HFFc6 (cell line): ENCODE measurements around the gene PID1. TPM values are rescaled to one million over a fixed set of nuclear protein-coding genes. Genes with fewer than 3 reads are reported as not detected.

Source experiments
- DNase-seq: peaks from one replicate; pipeline ENCODE4 v3.0.0-alpha.2; 2018
- H3K27ac Mint-ChIP-seq: 2 replicates; pipeline ENCODE4 v1.8.0; 2020; ENCODE audit warnings: mild to moderate bottlenecking, mixed read lengths
- H3K27me3 Mint-ChIP-seq: 2 replicates; pipeline ENCODE4 v1.8.0; 2021; ENCODE audit warnings: mild to moderate bottlenecking, moderate library complexity, mixed read lengths; ENCODE audit not compliant: insufficient read depth
- H3K36me3 Mint-ChIP-seq: 2 replicates; pipeline ENCODE4 v1.8.0; 2021; ENCODE audit warnings: low read depth, mixed read lengths
- H3K4me1 Mint-ChIP-seq: 2 replicates; pipeline ENCODE4 v1.8.0; 2020; ENCODE audit warnings: low read depth, mixed read lengths
- H3K4me3 Mint-ChIP-seq: 2 replicates; pipeline ENCODE4 v1.8.0; 2020; ENCODE audit warnings: mild to moderate bottlenecking, moderate library complexity, mixed read lengths
- H3K9me3 Mint-ChIP-seq: 2 replicates; pipeline ENCODE4 v1.8.0; 2020; ENCODE audit warnings: mild to moderate bottlenecking, mixed read lengths
- total RNA-seq, 6 experiments: library from RNA; stranded (reverse); fragmentation: NEBNext Ultra II Directional; extraction: Animal tissue kit (Norgen Biotek cat#: 25700); gene quantifications; 2 replicates in 1 of 6; 3 replicates in 5 of 6; pipeline ENCODE4 v1.2.3, GENCODE V29; 2021
- TF ChIP-seq, protein P1 (sequence below): fragments of 200-600 bp; sonication (generic); IDR thresholded peaks from 2 replicates; pipeline ENCODE4 v1.5.0; 2021; ENCODE audit warnings: antibody characterized with exemption, mild to moderate bottlenecking

The PID1 gene
- total RNA-seq, 6 experiments from 2014 or later = 6.7 to 9.1 (median 8.6) TPM

DNA sequence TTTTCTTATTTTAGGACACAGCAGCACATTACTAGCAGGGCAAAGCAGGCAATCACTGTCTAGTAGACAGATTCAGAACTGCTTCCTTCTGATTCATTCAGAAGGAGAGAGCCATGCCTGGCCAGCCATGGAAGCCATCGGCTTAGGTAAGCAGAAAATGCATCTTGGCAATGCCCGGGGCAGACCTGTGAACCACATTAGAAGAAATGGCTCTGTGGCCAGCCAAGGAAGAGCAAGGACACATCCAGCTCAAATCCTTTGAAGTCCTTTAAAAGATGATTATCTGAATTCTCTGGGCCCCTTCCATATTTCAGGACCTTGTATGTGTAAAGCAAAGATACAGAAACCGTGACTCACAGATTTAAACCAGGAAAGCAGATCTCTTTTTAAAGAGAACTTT, 227.4 kb downstream of the PID1 start:
- peaks cover 5% of the 10 kb centered on the region for H3K4me1 Mint-ChIP-seq
- no peak overlapping the region for H3K4me3 Mint-ChIP-seq
- H3K27me3 Mint-ChIP-seq = no peaks in the 10 kb centered on the region
- DNase-seq = no peak
- no peaks in the 10 kb centered on the region for H3K9me3 Mint-ChIP-seq
- H3K27ac Mint-ChIP-seq = no peak overlapping the region
- no peaks in the 10 kb centered on the region for H3K36me3 Mint-ChIP-seq
- TF ChIP-seq, protein P1, sequence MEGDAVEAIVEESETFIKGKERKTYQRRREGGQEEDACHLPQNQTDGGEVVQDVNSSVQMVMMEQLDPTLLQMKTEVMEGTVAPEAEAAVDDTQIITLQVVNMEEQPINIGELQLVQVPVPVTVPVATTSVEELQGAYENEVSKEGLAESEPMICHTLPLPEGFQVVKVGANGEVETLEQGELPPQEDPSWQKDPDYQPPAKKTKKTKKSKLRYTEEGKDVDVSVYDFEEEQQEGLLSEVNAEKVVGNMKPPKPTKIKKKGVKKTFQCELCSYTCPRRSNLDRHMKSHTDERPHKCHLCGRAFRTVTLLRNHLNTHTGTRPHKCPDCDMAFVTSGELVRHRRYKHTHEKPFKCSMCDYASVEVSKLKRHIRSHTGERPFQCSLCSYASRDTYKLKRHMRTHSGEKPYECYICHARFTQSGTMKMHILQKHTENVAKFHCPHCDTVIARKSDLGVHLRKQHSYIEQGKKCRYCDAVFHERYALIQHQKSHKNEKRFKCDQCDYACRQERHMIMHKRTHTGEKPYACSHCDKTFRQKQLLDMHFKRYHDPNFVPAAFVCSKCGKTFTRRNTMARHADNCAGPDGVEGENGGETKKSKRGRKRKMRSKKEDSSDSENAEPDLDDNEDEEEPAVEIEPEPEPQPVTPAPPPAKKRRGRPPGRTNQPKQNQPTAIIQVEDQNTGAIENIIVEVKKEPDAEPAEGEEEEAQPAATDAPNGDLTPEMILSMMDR = no peak

DNA sequence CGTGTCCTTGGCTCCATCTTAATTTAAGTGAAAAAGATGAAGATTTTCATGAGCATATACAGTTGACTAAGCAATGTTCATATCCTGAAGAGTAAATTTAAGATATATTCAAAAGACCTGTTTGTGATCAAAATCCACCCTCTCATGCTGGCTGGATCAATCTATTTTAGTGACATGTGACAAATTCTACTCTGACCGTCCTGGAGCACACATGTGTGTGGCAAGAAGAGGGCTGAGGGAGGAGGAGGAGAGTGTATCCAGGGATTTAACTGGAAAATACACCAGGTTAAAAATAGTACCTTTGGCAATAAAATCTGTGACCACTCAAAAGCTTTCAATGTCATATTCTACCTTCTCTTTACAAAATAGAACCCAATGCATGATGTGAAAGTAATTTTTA, 228.7 kb downstream of the PID1 start:
- DNase-seq = no peak
- TF ChIP-seq, protein P1 = no peak
- Mint-ChIP-seq H3K4me1 (peaks cover 5% of the 10 kb centered on the region), H3K27ac (no peak overlapping the region), H3K36me3 (no peaks in the 10 kb centered on the region), H3K4me3 (no peak overlapping the region), H3K27me3 (no peaks in the 10 kb centered on the region), H3K9me3 (no peaks in the 10 kb centered on the region)

DNA sequence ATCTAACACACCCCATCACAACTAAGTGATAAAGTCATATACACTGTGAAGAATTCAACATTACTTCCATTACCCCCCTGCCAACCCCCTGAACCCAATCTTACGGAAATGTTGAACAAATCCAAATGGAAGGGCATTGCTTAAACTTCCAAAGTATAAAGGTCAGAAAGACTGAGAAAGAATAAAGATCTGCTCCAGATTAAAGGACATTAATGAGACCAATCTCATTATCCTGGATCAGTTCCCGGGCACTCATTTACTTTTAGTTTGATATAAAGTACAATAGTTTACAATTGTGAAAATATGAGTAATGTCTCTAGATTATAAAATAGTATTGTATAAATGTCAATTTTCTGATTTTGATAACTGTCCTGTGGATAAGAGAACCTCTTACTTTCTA, 229.4 kb downstream of the PID1 start:
- Mint-ChIP-seq H3K36me3 (no peaks in the 10 kb centered on the region), H3K4me3 (no peak overlapping the region), H3K27ac (no peak overlapping the region), H3K27me3 (no peaks in the 10 kb centered on the region), H3K9me3 (no peaks in the 10 kb centered on the region), H3K4me1 (peaks cover 5% of the 10 kb centered on the region)
- TF ChIP-seq, protein P1 = no peak
- DNase-seq = no peak

DNA sequence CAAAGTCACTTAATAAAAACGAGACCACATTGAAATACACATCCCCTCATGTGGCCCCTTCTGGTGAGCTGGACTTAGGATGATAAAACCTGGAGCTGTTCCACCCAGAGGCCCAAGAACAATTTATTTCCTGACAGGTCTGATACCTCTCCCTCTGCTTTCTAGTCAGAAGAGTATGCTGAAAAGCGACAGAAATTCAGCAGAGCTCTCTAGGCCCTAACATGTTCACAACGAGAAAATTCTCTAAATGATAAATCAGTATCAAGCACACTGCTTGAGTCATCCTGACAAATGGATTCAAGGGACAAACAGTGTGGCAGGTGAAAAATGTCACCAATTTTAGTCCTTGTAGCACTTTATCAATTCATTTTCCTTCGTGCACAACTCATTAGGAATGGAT, 233.5 kb downstream of the PID1 start:
- no peaks in the 10 kb centered on the region for H3K9me3 Mint-ChIP-seq
- no peak for DNase-seq
- TF ChIP-seq, protein P1 = no peak
- no peak overlapping the region for H3K27ac Mint-ChIP-seq
- H3K4me3 Mint-ChIP-seq = no peak overlapping the region
- H3K36me3 Mint-ChIP-seq = no peaks in the 10 kb centered on the region
- no peaks in the 10 kb centered on the region; the same call in 1 of the 2 replicates for H3K27me3 Mint-ChIP-seq
- peaks cover 6% of the 10 kb centered on the region for H3K4me1 Mint-ChIP-seq

DNA sequence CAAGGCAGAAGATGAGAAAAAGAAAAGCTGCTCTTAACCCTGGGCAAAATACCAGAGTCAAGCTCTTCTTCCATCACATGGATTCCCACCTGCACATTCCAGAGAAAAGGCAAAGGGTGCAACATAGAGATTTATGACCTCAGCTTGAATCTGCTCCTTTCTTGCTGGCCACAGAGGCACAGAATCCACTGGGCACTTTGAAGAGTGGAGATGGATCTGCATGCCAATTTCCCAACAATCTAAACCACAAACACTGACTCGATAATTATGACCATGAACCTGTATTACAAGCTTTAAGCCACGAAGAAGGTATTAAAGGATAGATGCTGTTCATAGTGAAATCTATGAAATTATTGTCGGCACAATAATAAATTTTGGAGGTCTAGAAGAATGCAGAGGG, 237.3 kb downstream of the PID1 start:
- Mint-ChIP-seq H3K27ac (no peak overlapping the region), H3K27me3 (no peaks in the 10 kb centered on the region; the same call in 1 of the 2 replicates), H3K36me3 (no peaks in the 10 kb centered on the region; the same call in 1 of the 2 replicates), H3K9me3 (no peaks in the 10 kb centered on the region), H3K4me1 (peaks cover 12% of the 10 kb centered on the region), H3K4me3 (no peak overlapping the region)
- DNase-seq = no peak
- TF ChIP-seq, protein P1 = no peak
